ENCODE data around the gene HOXD12. TPM values are rescaled to one million over a fixed set of nuclear protein-coding genes. Genes with fewer than 3 reads are reported as not detected.

The HOXD12 gene
- total RNA-seq, 2 experiments from 2014 or later, result not detected

DNA sequence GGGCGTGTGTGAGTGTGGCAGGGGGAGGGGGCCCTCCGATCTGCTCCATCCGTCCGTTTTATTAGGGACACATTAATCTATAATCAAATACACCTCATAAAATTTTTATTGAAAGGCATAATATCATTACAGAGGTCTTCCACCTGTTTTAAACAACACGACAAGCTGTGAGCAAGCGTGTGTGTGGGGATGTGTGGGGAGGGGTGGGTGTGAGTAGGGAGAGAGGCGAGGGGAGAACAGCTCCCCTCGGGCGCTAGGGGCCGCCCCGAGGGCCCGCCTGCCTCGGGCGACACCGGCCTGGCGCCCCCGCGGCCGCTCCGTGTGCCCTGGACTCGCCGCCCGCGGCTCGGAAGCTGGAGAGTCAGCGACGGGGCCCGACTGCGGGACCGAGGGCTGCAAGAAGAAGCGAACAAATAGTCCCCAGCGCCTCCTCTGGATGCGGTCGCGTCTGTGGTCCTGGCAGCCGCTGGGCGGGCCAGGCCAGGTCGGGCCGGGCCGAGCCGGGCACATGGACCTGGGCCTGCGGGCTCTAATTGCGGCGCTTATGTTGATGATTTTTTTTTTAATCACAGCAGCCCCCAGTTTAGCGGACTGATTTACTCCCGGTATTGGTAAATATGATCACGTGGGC, 22.6 kb downstream of the HOXD12 start:
- intact Hi-C loops (cut with micrococcal nuclease), result loop anchor here (5.0 kb wide), 2 partner anchors 35 to 40 kb away; no protein-coding TSS in a partner anchor
- CTCF ChIA-PET, result interaction anchor here (1.5 to 1.8 kb wide), 3 partner anchors 18 to 333 kb away, joined by 3 to 5 read pairs (median 4); no protein-coding TSS in a partner anchor
- Mint-ChIP-seq H3K27me3 (peaks cover 76% of the 10 kb centered on the region), H3K27ac (no peak overlapping the region), H3K36me3 (ENCODE audit: low read depth) (no peaks in the 10 kb centered on the region), H3K4me1 (ENCODE audit: low read depth) (peaks cover 12% of the 10 kb centered on the region), H3K4me3 (peak overlapping the region; percentile 51), H3K9me3 (peaks cover 4% of the 10 kb centered on the region)
- POLR2A ChIA-PET, result interaction anchor here (1.4 kb wide), 1 partner anchor 9 kb away, joined by 3 read pairs; no protein-coding TSS in a partner anchor
- no peak for DNase-seq
- ATAC-seq, result no peak
- TF ChIP-seq, protein P1, sequence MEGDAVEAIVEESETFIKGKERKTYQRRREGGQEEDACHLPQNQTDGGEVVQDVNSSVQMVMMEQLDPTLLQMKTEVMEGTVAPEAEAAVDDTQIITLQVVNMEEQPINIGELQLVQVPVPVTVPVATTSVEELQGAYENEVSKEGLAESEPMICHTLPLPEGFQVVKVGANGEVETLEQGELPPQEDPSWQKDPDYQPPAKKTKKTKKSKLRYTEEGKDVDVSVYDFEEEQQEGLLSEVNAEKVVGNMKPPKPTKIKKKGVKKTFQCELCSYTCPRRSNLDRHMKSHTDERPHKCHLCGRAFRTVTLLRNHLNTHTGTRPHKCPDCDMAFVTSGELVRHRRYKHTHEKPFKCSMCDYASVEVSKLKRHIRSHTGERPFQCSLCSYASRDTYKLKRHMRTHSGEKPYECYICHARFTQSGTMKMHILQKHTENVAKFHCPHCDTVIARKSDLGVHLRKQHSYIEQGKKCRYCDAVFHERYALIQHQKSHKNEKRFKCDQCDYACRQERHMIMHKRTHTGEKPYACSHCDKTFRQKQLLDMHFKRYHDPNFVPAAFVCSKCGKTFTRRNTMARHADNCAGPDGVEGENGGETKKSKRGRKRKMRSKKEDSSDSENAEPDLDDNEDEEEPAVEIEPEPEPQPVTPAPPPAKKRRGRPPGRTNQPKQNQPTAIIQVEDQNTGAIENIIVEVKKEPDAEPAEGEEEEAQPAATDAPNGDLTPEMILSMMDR (IDR thresholded peaks at IDR 0.05), result no peak

GRCh38 chr2:176122683-176123410, 23.3 kb downstream of the HOXD12 start, which contains the start of gene HOXD9:
TSS of gene HOXD9 (plus strand) at chr2:176122719. CDS start at chr2:176122769, 50 bp downstream.
- ChIA-PET CTCF (interaction anchor here (1.3 kb wide), 1 partner anchor 432 kb away, joined by 4 read pairs; no protein-coding TSS in a partner anchor), POLR2A (interaction anchor here (1.4 kb wide), 1 partner anchor 9 kb away, joined by 3 read pairs; no protein-coding TSS in a partner anchor)
- Mint-ChIP-seq H3K4me1 (ENCODE audit: low read depth) (peaks cover 13% of the 10 kb centered on the region), H3K9me3 (peaks cover 4% of the 10 kb centered on the region), H3K4me3 (peak within 1 kb of the TSS; percentile 51), H3K27ac (no peak within 1 kb of the TSS), H3K27me3 (peaks cover 77% of the 10 kb centered on the region), H3K36me3 (ENCODE audit: low read depth) (no peaks in the 10 kb centered on the region)
- TF ChIP-seq, protein P1 (IDR thresholded peaks at IDR 0.05), result no peak
- ATAC-seq (peak; percentile 34), DNase-seq (peak; percentile 58)
- intact Hi-C loops (cut with micrococcal nuclease), result loop anchor here (5.0 kb wide), 2 partner anchors 36 to 39 kb away; no protein-coding TSS in a partner anchor

- H3K27ac Mint-ChIP-seq, result no peak overlapping the region
- peaks cover 78% of the 10 kb centered on the region for H3K27me3 Mint-ChIP-seq
- peaks cover 4% of the 10 kb centered on the region for H3K9me3 Mint-ChIP-seq
- POLR2A ChIA-PET, result no interaction called here
- H3K36me3 Mint-ChIP-seq (ENCODE audit: low read depth), result no peaks in the 10 kb centered on the region
- H3K4me1 Mint-ChIP-seq (ENCODE audit: low read depth), result peaks cover 20% of the 10 kb centered on the region
- intact Hi-C loops (cut with micrococcal nuclease), result loop anchor here (5.0 kb wide), 2 partner anchors 36 to 39 kb away; no protein-coding TSS in a partner anchor
- ATAC-seq, result no peak
- H3K4me3 Mint-ChIP-seq, result peak overlapping the region; percentile 1
- CTCF ChIA-PET, result interaction anchor here (1.0 to 1.3 kb wide), 2 partner anchors 431 to 529 kb away, joined by 4 read pairs; no protein-coding TSS in a partner anchor
- TF ChIP-seq, protein P1 (IDR thresholded peaks at IDR 0.05), result no peak
- DNase-seq, result no peak
Measured at GRCh38 chr2:176123411-176124109, 24.0 kb downstream of the HOXD12 start.

DNA sequence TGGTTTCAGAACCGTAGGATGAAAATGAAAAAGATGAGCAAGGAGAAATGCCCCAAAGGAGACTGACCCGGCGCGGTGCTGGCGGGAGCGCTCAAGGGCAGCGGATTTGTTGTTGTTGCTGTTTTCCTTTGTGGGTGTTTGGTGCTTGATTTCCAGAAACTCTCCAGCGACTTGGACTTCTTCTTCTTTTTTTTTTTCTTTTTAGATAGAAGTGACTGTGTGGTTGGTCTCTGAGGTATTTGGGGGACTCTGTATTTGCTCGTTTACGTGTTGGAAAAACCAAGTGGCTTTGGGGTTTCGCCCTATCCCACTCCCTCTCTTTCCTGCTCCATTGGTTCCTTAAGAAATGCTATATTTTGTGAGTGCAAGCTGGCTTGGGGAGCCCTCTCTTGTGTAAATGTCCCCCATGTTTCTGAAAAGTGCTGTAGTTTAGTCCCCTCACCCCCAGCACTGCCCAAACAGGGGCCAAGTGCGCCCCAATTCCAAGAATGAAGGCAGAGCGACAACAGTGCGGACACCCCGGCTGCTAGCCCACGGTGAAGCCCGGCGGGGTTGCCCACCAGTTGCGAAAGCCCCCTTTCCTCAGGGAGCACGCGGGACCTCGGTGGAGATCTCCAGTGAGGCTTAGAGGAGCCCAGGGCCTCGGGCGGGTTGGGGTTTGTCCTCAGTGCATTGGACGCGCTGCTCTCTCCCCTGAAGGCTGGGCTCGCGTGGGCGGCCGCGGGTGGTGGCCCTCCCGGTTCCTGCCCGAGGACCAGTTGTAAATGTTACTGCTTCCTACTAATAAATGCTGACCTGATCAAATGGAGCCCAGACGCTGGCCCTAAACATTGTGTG, 24.7 kb downstream of the HOXD12 start:
- H3K9me3 Mint-ChIP-seq, result peaks cover 1% of the 10 kb centered on the region
- ChIA-PET CTCF (interaction anchor here (1.0 to 4.2 kb wide), 4 partner anchors 13 to 1025 kb away, joined by 4 to 38 read pairs (median 12); no protein-coding TSS in a partner anchor), POLR2A (no interaction called here)
- H3K27me3 Mint-ChIP-seq, result peaks cover 78% of the 10 kb centered on the region
- DNase-seq, result no peak
- H3K27ac Mint-ChIP-seq, result no peak overlapping the region
- no peak overlapping the region for H3K4me3 Mint-ChIP-seq
- ATAC-seq, result no peak
- peaks cover 22% of the 10 kb centered on the region for H3K4me1 Mint-ChIP-seq (ENCODE audit: low read depth)
- TF ChIP-seq, protein P1 (IDR thresholded peaks at IDR 0.05), result no peak
- no peaks in the 10 kb centered on the region for H3K36me3 Mint-ChIP-seq (ENCODE audit: low read depth)
- intact Hi-C loops (cut with micrococcal nuclease), result loop anchor here (5.0 kb wide), 2 partner anchors 37 to 38 kb away; no protein-coding TSS in a partner anchor
